ENCODE measurements around the gene UST. TPM values are rescaled to one million over a fixed set of nuclear protein-coding genes. Genes with fewer than 3 reads are reported as not detected.

Gene UST
- total RNA-seq, 2 donors from 2014 or later = 15.3 to 16.3 TPM

DNA sequence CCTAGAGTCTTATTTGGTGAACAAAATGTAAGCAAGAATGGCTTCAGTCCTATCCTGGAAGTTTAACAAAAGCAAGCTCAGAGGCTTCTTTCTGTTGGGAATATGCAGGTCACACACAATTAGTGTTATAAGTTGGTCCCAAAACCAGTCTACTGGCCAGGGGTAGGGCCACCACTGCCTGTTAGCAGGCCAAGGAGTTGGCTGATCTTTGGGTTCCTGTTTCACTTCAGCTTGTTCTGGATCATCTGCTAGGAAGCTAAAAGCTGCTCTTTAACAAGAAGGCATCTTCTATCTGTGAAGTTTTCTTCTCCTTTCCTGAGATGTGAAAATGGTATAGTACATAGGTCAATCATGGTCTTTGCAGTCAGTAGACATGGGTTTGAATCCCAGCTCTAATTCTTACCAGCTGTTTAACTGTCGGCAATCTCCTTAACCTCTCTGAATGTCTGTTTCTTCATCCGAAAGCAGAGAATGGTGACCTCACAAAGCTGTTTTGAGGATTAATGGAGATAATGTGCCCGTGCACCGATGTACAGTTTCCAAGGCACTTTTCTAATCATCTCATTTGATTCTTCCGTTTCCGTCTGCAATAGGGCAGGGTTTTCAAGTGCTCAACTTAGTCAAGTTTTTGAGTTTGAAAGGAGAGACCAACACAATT is 299.5 kb downstream of the UST start:
- no peak for DNase-seq
- Histone ChIP-seq H3K4me1 (ENCODE audit: control insufficient read depth, insufficient read depth, low read length) (no peaks in the 10 kb centered on the region), H3K4me3 (ENCODE audit: low read length) (no peak overlapping the region), H3K27ac (ENCODE audit: low read depth, low read length) (no peak overlapping the region), H3K36me3 (ENCODE audit: control insufficient read depth, insufficient read depth, low read length) (no peaks in the 10 kb centered on the region), H3K27me3 (ENCODE audit: control insufficient read depth, insufficient read depth, low read length, poor library complexity, severe bottlenecking) (no peaks in the 10 kb centered on the region), H3K9ac (ENCODE audit: extremely low read depth, low read length, poor library complexity, severe bottlenecking) (no peak overlapping the region), H3K9me3 (ENCODE audit: control insufficient read depth, low read length) (no peaks in the 10 kb centered on the region)
- Mint-ChIP-seq H3K27ac (no peak overlapping the region), H3K9me3 (no peaks in the 10 kb centered on the region), H3K27me3 (ENCODE audit: insufficient read depth) (no peaks in the 10 kb centered on the region), H3K36me3 (ENCODE audit: low read depth) (peaks cover 5% of the 10 kb centered on the region), H3K4me3 (no peak overlapping the region), H3K4me1 (no peaks in the 10 kb centered on the region)
- TF ChIP-seq, protein P1, sequence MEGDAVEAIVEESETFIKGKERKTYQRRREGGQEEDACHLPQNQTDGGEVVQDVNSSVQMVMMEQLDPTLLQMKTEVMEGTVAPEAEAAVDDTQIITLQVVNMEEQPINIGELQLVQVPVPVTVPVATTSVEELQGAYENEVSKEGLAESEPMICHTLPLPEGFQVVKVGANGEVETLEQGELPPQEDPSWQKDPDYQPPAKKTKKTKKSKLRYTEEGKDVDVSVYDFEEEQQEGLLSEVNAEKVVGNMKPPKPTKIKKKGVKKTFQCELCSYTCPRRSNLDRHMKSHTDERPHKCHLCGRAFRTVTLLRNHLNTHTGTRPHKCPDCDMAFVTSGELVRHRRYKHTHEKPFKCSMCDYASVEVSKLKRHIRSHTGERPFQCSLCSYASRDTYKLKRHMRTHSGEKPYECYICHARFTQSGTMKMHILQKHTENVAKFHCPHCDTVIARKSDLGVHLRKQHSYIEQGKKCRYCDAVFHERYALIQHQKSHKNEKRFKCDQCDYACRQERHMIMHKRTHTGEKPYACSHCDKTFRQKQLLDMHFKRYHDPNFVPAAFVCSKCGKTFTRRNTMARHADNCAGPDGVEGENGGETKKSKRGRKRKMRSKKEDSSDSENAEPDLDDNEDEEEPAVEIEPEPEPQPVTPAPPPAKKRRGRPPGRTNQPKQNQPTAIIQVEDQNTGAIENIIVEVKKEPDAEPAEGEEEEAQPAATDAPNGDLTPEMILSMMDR (conservative IDR thresholded peaks at IDR 0.05) = no peak
- WGBS, 2 experiments (ENCODE audit: insufficient coverage in 1 of 2, insufficient read length in 1 of 2) = 95 to 100% methylated on average over 4 to 6 of the region's 6 CpGs

DNA sequence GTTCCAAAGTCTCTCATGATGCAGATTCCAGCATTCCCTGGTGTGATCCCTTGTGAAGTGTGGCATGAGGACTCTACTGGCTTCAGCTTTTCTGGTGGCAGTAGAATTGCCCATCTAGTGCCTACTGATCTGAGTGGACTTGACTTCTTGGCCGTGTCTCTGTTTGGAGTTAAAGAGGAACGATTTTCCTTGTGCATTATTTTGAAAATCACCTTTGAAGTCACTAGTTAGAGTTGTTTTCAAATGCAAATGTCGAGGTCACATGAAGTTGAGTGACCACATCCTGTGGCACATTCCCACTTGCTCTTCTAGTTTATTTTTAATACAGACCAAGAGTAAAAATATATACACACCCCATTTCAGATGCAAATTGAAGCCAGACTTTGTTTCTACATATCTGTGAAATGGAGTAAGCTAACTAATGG is 300.0 kb downstream of the UST start:
- Histone ChIP-seq H3K27ac (ENCODE audit: low read depth, low read length) (no peak overlapping the region), H3K9ac (ENCODE audit: extremely low read depth, low read length, poor library complexity, severe bottlenecking) (no peak overlapping the region), H3K27me3 (ENCODE audit: control insufficient read depth, insufficient read depth, low read length, poor library complexity, severe bottlenecking) (no peaks in the 10 kb centered on the region), H3K4me3 (ENCODE audit: low read length) (no peak overlapping the region), H3K4me1 (ENCODE audit: control insufficient read depth, insufficient read depth, low read length) (no peaks in the 10 kb centered on the region), H3K36me3 (ENCODE audit: control insufficient read depth, insufficient read depth, low read length) (no peaks in the 10 kb centered on the region), H3K9me3 (ENCODE audit: control insufficient read depth, low read length) (no peaks in the 10 kb centered on the region)
- Mint-ChIP-seq H3K4me1 (no peaks in the 10 kb centered on the region), H3K27ac (peak overlapping the region; percentile 23), H3K9me3 (no peaks in the 10 kb centered on the region), H3K36me3 (ENCODE audit: low read depth) (no peaks in the 10 kb centered on the region), H3K4me3 (no peak overlapping the region), H3K27me3 (ENCODE audit: insufficient read depth) (no peaks in the 10 kb centered on the region)
- 64 to 76% methylated on average over 2 to 3 of the region's 3 CpGs for WGBS, 2 experiments (ENCODE audit: insufficient coverage in 1 of 2, insufficient read length in 1 of 2)
- TF ChIP-seq, protein P1 (conservative IDR thresholded peaks at IDR 0.05) = no peak
- DNase-seq = no peak

DNA sequence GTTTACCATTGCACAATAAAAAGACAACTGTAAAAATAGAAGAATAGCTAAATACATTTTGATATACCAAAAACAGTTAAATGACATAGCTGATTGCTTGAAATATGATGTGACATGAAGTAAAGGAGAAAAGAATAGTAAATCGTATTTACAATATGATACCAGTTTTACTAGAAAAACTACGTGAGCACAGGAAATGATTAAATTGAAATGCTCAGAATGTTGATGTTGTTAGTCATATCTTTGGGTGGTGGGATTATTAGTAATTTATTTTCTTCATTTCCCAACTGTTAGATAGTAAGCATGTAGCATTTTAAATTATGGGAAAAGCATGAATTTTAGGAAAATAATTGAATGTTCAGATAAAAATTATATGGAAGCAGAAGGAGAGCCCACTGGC is 302.4 kb downstream of the UST start:
- H3K27ac ChIP-seq (ENCODE audit: low read depth, low read length) = no peak overlapping the region

More for the DNA sequence above, 302.4 kb downstream of the UST start:
- Histone ChIP-seq H3K4me1 (ENCODE audit: control insufficient read depth, insufficient read depth, low read length) (no peaks in the 10 kb centered on the region), H3K27me3 (ENCODE audit: control insufficient read depth, insufficient read depth, low read length, poor library complexity, severe bottlenecking) (no peaks in the 10 kb centered on the region), H3K9me3 (ENCODE audit: control insufficient read depth, low read length) (no peaks in the 10 kb centered on the region), H3K36me3 (ENCODE audit: control insufficient read depth, insufficient read depth, low read length) (no peaks in the 10 kb centered on the region), H3K9ac (ENCODE audit: extremely low read depth, low read length, poor library complexity, severe bottlenecking) (no peak overlapping the region), H3K4me3 (ENCODE audit: low read length) (no peak overlapping the region)
- DNase-seq = no peak
- no peaks in the 10 kb centered on the region for H3K4me1 Mint-ChIP-seq
- H3K36me3 Mint-ChIP-seq (ENCODE audit: low read depth) = no peaks in the 10 kb centered on the region
- H3K9me3 Mint-ChIP-seq = no peaks in the 10 kb centered on the region
- TF ChIP-seq, protein P1 (conservative IDR thresholded peaks at IDR 0.05) = no peak
- H3K27me3 Mint-ChIP-seq (ENCODE audit: insufficient read depth) = no peaks in the 10 kb centered on the region
- WGBS, 2 experiments (ENCODE audit: insufficient coverage in 1 of 2, insufficient read length in 1 of 2) = 83 to 100% methylated on average over 2 of the region's 2 CpGs
- no peak overlapping the region for H3K4me3 Mint-ChIP-seq
- H3K27ac Mint-ChIP-seq = no peak overlapping the region
